ENCODE results near the gene DACT2.
A peak's percentile ranks its signal among the peaks of the same experiment; 100 is the strongest.

Gene DACT2

GRCh38 chr6:168333491-168333890, 13.9 kb upstream of the DACT2 start:
- H3K4me3 ChIP-seq (ENCODE audit: low read length), result no peak overlapping the region
- TF ChIP-seq, protein P1, sequence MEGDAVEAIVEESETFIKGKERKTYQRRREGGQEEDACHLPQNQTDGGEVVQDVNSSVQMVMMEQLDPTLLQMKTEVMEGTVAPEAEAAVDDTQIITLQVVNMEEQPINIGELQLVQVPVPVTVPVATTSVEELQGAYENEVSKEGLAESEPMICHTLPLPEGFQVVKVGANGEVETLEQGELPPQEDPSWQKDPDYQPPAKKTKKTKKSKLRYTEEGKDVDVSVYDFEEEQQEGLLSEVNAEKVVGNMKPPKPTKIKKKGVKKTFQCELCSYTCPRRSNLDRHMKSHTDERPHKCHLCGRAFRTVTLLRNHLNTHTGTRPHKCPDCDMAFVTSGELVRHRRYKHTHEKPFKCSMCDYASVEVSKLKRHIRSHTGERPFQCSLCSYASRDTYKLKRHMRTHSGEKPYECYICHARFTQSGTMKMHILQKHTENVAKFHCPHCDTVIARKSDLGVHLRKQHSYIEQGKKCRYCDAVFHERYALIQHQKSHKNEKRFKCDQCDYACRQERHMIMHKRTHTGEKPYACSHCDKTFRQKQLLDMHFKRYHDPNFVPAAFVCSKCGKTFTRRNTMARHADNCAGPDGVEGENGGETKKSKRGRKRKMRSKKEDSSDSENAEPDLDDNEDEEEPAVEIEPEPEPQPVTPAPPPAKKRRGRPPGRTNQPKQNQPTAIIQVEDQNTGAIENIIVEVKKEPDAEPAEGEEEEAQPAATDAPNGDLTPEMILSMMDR (conservative IDR thresholded peaks at IDR 0.05; ENCODE audit: low read length), result no peak
- DNase-seq (ENCODE audit: low read depth), result no peak

GRCh38 chr6:168333039-168333438, 13.5 kb upstream of the DACT2 start:
- TF ChIP-seq, protein P1 (conservative IDR thresholded peaks at IDR 0.05; ENCODE audit: low read length), result peak; percentile 32; the same call in 1 of the 2 replicates
- no peak overlapping the region for H3K4me3 ChIP-seq (ENCODE audit: low read length)
- DNase-seq (ENCODE audit: low read depth), result no peak

DNA sequence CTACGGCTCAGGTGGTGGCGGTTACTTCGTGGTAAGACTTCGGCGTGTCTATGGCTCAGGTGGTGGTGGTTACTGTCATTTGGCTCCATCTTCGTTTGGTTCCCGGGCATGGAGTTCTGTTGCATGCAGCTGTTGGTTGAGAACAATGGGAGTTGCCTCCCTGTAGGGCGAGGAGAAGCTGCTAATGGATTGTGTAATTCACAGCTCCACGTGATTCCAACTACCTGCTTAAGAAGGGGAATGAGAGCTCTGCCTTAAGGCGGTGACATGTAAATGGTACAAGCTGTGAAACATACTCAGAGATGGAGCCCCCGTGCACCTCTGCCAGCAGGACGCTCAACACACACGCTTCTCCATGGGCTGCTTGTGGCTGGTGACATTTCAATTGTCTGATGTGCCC, 12.4 kb upstream of the DACT2 start:
- no peak for DNase-seq (ENCODE audit: low read depth)
- TF ChIP-seq, protein P1 (conservative IDR thresholded peaks at IDR 0.05; ENCODE audit: low read length), result no peak
- no peak overlapping the region for H3K4me3 ChIP-seq (ENCODE audit: low read length)

GRCh38 chr6:168331058-168331457, 11.5 kb upstream of the DACT2 start:
- TF ChIP-seq, protein P1 (conservative IDR thresholded peaks at IDR 0.05; ENCODE audit: low read length), result no peak
- H3K4me3 ChIP-seq (ENCODE audit: low read length), result no peak overlapping the region
- DNase-seq (ENCODE audit: low read depth), result no peak

- H3K4me3 ChIP-seq (ENCODE audit: low read length), result no peak overlapping the region
- TF ChIP-seq, protein P1 (conservative IDR thresholded peaks at IDR 0.05; ENCODE audit: low read length), result no peak
- DNase-seq (ENCODE audit: low read depth), result no peak
Observed at GRCh38 chr6:168330403-168330802, 10.8 kb upstream of the DACT2 start.

DNA sequence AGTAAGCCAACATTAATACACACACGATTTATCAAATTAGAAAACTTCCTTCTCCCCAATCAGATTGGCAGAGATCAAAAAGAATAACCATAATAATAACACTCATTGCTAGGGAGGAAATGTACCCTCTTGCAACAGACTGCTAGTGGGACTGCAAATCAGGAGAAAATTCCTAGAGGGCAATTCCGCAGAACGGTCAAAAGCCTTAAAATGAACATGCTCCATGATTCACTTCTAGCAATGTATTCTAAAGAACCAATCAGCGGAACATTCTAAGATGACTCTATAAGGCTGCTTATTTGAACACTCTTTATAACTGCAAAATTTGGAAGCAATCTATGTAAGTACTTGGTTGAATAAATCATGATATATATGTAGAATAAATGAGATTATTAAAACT, 8.5 kb upstream of the DACT2 start:
- no peak overlapping the region for H3K4me3 ChIP-seq (ENCODE audit: low read length)
- DNase-seq (ENCODE audit: low read depth), result no peak

More for the DNA sequence above, 8.5 kb upstream of the DACT2 start:
- TF ChIP-seq, protein P1 (conservative IDR thresholded peaks at IDR 0.05; ENCODE audit: low read length), result no peak
